D721Med (cell line): ENCODE measurements around the gene GPATCH11.

ENCODE experiments used
- DNase-seq: peaks from one replicate; pipeline ENCODE4 v3.0.0; 2011; ENCODE audit warnings: low spot score; ENCODE audit not compliant: insufficient read length
- FAIRE-seq: peaks from 2 replicates; lab custom pipeline; 2011; peaks lifted over from hg19 to GRCh38; lab: Jason Lieb, UNC
- CTCF ChIP-seq: IDR thresholded peaks from 2 replicates; pipeline ENCODE4 v1.5.1; 2012; ENCODE audit warnings: mild to moderate bottlenecking, control low read depth; ENCODE audit not compliant: insufficient read depth; ENCODE audit errors: missing control alignments

The GPATCH11 gene

GRCh38 chr2:37125416-37125815 is 41.1 kb downstream of the GPATCH11 start:
- no peak for DNase-seq
- no peak for FAIRE-seq
- no peak for TF ChIP-seq CTCF

DNA sequence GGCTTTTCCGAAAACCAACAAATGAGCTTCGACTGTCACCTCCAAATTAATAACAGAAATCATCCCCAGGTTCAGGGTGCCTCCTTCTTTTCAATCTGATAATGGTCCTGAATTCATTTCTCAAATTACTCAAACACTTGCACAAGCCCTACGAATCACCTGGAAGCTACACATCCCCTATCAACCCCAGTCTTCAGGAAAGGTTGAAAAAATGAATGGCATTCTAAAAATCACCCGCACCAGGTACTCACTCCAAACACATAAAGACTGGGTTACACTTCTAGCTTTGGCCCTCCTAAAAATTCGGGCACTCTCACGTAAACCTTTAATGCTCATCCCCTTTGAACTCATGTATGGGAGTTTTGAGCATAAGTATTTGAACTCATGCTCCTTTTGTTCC is 48.6 kb downstream of the GPATCH11 start:
- no peak for TF ChIP-seq CTCF
- FAIRE-seq = no peak
- no peak for DNase-seq

DNA sequence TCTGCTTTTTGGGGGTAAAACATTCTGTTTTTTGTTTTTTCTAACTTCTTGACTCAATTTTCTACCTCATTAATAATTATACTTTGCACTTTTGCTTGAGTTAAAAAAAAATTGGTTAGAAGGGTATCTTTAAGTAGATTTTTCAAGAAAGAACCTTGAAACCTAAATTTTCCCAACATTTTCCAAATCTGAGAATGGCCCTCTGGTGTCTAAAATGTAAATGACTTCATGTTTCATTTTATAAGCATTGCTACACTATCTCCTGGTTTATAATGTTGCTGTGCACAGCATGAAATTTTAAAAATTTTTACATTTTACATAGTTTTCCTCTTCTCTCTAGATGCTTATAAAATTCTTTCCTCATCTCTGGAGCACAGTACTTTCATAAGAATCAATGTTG is 58.2 kb downstream of the GPATCH11 start:
- FAIRE-seq (no peak), DNase-seq (no peak)
- no peak for TF ChIP-seq CTCF

- DNase-seq (no peak), FAIRE-seq (no peak)
- TF ChIP-seq CTCF = no peak
Observed at GRCh38 chr2:37143974-37144373, 59.7 kb downstream of the GPATCH11 start.

DNA sequence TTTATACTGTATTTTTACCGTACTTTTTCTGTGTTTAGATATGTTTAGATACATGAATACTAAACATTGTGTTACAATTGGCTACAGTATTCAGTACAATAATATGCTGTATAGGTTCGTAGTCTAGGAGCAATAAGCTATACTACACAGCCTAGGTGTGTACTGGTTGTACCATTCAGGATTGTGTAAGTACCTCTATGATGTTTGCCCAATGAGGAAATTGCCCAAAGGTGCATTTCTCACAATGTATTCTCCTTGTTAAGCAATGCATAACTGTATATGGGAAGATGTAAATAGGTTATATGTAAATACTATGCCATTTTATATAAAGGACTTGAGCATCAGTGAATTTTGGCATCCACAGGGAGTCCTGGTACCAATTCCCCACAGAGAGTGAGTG is 61.7 kb downstream of the GPATCH11 start:
- no peak for TF ChIP-seq CTCF
- DNase-seq (no peak), FAIRE-seq (no peak)

DNA sequence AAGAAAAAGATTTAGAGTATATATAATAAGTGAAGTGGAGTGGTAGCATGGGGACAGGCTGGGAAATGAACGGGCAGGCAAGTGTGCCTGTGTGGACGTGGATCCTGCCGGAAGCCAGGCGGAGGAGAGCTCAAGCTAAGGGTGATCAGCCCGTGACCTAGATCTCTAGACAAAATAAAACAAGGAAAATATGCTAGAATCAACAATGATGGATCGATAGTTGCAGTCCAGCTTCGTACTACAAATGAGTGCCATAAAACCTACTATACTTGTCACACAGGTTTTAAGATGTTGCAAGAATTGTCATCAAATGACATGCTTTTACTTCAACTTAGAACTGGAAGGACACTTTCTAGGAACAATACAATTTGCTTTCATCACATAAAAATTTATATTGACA is 64.0 kb downstream of the GPATCH11 start:
- no peak for DNase-seq
- no peak for FAIRE-seq
- TF ChIP-seq CTCF = no peak
